Panc1 (cell line): ENCODE data around the gene ATIC. TPM values are rescaled to one million over a fixed set of nuclear protein-coding genes. Genes with fewer than 3 reads are reported as not detected.

Experiments used
- ATAC-seq: fragments of 200-7000 bp; cut with Tn5 transposase; 2 replicates; pipeline ENCODE4 v1.9.1; 2020; ENCODE audit warnings: mild to moderate bottlenecking, moderate library complexity
- BruUV-seq: library from RNA; stranded (reverse); fragments of 400-500 nt; replicated peaks from 2 replicates; lab custom pipeline; 2021; lab: Mats Ljungman, UMichigan
- CTCF ChIA-PET: fragments of 300-600 bp; sonication (Branson Sonifier 250); formaldehyde crosslinking; loops from one replicate; lab custom pipeline; 2022; ENCODE audit warnings: antibody characterized with exemption; lab: Charles Lee
- POLR2A ChIA-PET: fragments of 300-600 bp; sonication (Branson Sonifier 250); formaldehyde crosslinking; loops from one replicate; lab custom pipeline; 2022; ENCODE audit warnings: antibody characterized with exemption; lab: Charles Lee
- DNase-seq: peaks from one replicate; pipeline ENCODE4 v3.0.0-alpha.2; 2010; ENCODE audit warnings: low read depth, low spot score
- H3K27ac ChIP-seq: 2 replicates; pipeline ENCODE4 v1.5.1; 2011; ENCODE audit warnings: mild to moderate bottlenecking, low read length, inconsistent platforms
- H3K27me3 ChIP-seq: fragments of 200-500 bp; sonication (Bioruptor generic); 2 replicates; pipeline ENCODE4 v1.6.0; 2014; ENCODE audit warnings: low read length, inconsistent platforms; ENCODE audit not compliant: control insufficient read depth, insufficient read depth
- H3K36me3 ChIP-seq: fragments of 200-500 bp; sonication (Bioruptor generic); 2 replicates; pipeline ENCODE4 v1.5.1; 2014; ENCODE audit warnings: inconsistent platforms, mild to moderate bottlenecking, low read length, moderate library complexity; ENCODE audit not compliant: control insufficient read depth, insufficient read depth
- H3K4me1 ChIP-seq: 2 replicates; pipeline ENCODE4 v1.5.1; 2011; ENCODE audit warnings: inconsistent platforms, mild to moderate bottlenecking, low read length, moderate library complexity; ENCODE audit not compliant: control insufficient read depth, insufficient read depth
- H3K4me3 ChIP-seq, 2 experiments: 2 replicates each; pipeline ENCODE4 v1.5.1; 2011 to 2012; ENCODE audit warnings: low read depth in 2 of 2, low read length in 2 of 2, mild to moderate bottlenecking in 2 of 2, inconsistent platforms in 1 of 2, moderate library complexity in 1 of 2
- H3K9me3 ChIP-seq: fragments of 200-500 bp; sonication (Bioruptor generic); 2 replicates; pipeline ENCODE4 v1.5.1; 2014; ENCODE audit warnings: low read depth, mild to moderate bottlenecking, inconsistent platforms, low read length, moderate library complexity; ENCODE audit not compliant: control insufficient read depth, insufficient read depth
- CTCF ChIP-seq: fragments of 450-650 bp; IDR thresholded peaks from 2 replicates; pipeline ENCODE4 v1.5.1; 2017; ENCODE audit warnings: mild to moderate bottlenecking
- POLR2AphosphoS5 ChIP-seq: IDR thresholded peaks from 2 replicates; pipeline ENCODE4 v1.6.1; 2012; ENCODE audit warnings: mild to moderate bottlenecking, low read depth, low read length, moderate library complexity
- REST ChIP-seq, 2 experiments: IDR thresholded peaks; 2 replicates each; pipeline ENCODE4 v1.6.1; 2011 to 2012; ENCODE audit warnings: low read depth in 2 of 2, control low read depth in 1 of 2, low read length in 1 of 2, mild to moderate bottlenecking in 1 of 2, moderate library complexity in 1 of 2; ENCODE audit not compliant: insufficient read depth in 1 of 2
- SIN3A ChIP-seq: IDR thresholded peaks from 2 replicates; pipeline ENCODE4 v1.6.1; 2012; ENCODE audit warnings: low read depth, mild to moderate bottlenecking, low read length, moderate library complexity, borderline replicate concordance; ENCODE audit not compliant: insufficient read depth
- TCF7L2 ChIP-seq: IDR thresholded peaks from 2 replicates; pipeline ENCODE4 v1.6.1; 2011; ENCODE audit warnings: mild to moderate bottlenecking, low read depth, low read length, inconsistent platforms
- in situ Hi-C: cut with HindIII; loops from 2 replicates; pipeline ENCODE4 v1.10.0; 2016; ENCODE audit warnings: low sequenced_read_pairs, low pct_unique_long_range_greater_than_20kb
- intact Hi-C: fragments of 100-400 bp; cut with micrococcal nuclease; formaldehyde crosslinking; loops from one replicate; pipeline ENCODE4 v1.10.0; 2022; ENCODE audit not compliant: unreplicated experiment
- total RNA-seq: library from RNA; stranded (reverse); gene quantifications from one replicate; pipeline ENCODE4 v1.2.1, GENCODE V29; 2021; ENCODE audit not compliant: unreplicated experiment

ATIC gene
- total RNA-seq, 1 experiment from 2014 or later, result 223 TPM

- no TSS peak for BruUV-seq
- H3K36me3 ChIP-seq, result no peaks in the 10 kb centered on the region
- DNase-seq (no peak), ATAC-seq (no peak)
- H3K9me3 ChIP-seq, result no peaks in the 10 kb centered on the region
- ChIA-PET POLR2A (no interaction called here), CTCF (no interaction called here)
- H3K4me1 ChIP-seq, result no peaks in the 10 kb centered on the region
- intact Hi-C loops (no loop called here), in situ Hi-C loops (no loop called here)
- no peak overlapping the region for H3K4me3 ChIP-seq
- no peak for TF ChIP-seq REST (IDR thresholded peaks at IDR 0.05; ENCODE audit: insufficient read depth in 1 of 2, low read depth in 2 of 2, low read length in 1 of 2)
- TF ChIP-seq SIN3A, result no peak
- no peak for TF ChIP-seq POLR2AphosphoS5
- no peak for TF ChIP-seq CTCF
- no peak for TF ChIP-seq TCF7L2
- H3K27me3 ChIP-seq, result no peaks in the 10 kb centered on the region
- H3K27ac ChIP-seq, result no peak overlapping the region
Observed at GRCh38 chr2:215384710-215385109, 72.9 kb downstream of the ATIC start.

- no TSS peak for BruUV-seq
- POLR2A ChIA-PET, result no interaction called here
- ATAC-seq, result no peak
- Histone ChIP-seq H3K36me3 (no peaks in the 10 kb centered on the region), H3K27ac (no peak overlapping the region), H3K4me3 (no peak overlapping the region), H3K27me3 (no peaks in the 10 kb centered on the region), H3K4me1 (no peaks in the 10 kb centered on the region), H3K9me3 (no peaks in the 10 kb centered on the region)
- no peak for DNase-seq
- CTCF ChIA-PET, result no interaction called here
- no peak for TF ChIP-seq SIN3A
- TF ChIP-seq CTCF, result no peak
- no peak for TF ChIP-seq REST (IDR thresholded peaks at IDR 0.05; ENCODE audit: insufficient read depth in 1 of 2, low read depth in 2 of 2, low read length in 1 of 2)
- TF ChIP-seq TCF7L2, result no peak
- TF ChIP-seq POLR2AphosphoS5, result no peak
- intact Hi-C loops (no loop called here), in situ Hi-C loops (no loop called here)
Observed at GRCh38 chr2:215386566-215386965, 74.7 kb downstream of the ATIC start.
